GM12891 (cell line): ENCODE measurements around the gene UGCG.
A peak's percentile ranks its signal among the peaks of the same experiment; 100 is the strongest.

ENCODE experiments used
- PAX5 ChIP-seq: IDR thresholded peaks from 2 replicates; pipeline ENCODE4 v1.6.1; 2011; ENCODE audit warnings: low read length, moderate library complexity, mild to moderate bottlenecking; ENCODE audit not compliant: insufficient read depth, severe bottlenecking
- POLR2A ChIP-seq: IDR thresholded peaks from 2 replicates; pipeline ENCODE4 v1.6.1; 2011; ENCODE audit warnings: low read depth, low read length, control low read depth
- POLR2AphosphoS5 ChIP-seq: IDR thresholded peaks from 2 replicates; pipeline ENCODE4 v1.6.1; 2011; ENCODE audit warnings: low read depth, low read length, control low read depth
- POU2F2 ChIP-seq: IDR thresholded peaks from 2 replicates; pipeline ENCODE4 v1.6.1; 2011; ENCODE audit warnings: low read depth, mild to moderate bottlenecking, control low read depth, low read length, moderate library complexity
- SPI1 ChIP-seq: IDR thresholded peaks from 2 replicates; pipeline ENCODE4 v1.6.1; 2011; ENCODE audit warnings: low read depth, low read length, control low read depth
- TAF1 ChIP-seq: IDR thresholded peaks from 2 replicates; pipeline ENCODE4 v1.6.1; 2011; ENCODE audit warnings: low read depth, low read length, control low read depth

- TF ChIP-seq POLR2A = no peak
- TF ChIP-seq POLR2AphosphoS5 = no peak
- no peak for TF ChIP-seq PAX5
- TF ChIP-seq TAF1 = no peak
- peak; percentile 84 for TF ChIP-seq SPI1
- no peak for TF ChIP-seq POU2F2
Observed at GRCh38 chr9:111945216-111945615, 48.6 kb downstream of the UGCG start.
